Thyroid gland (tissue), 4 donors: ENCODE results near the gene PHF13. TPM values are rescaled to one million over a fixed set of nuclear protein-coding genes. Genes with fewer than 3 reads are reported as not detected.

ENCODE experiments used
- DNase-seq, 2 donors: peaks; one replicate each; pipeline ENCODE4 v3.0.0-alpha.2; 2019
- H3K27ac ChIP-seq, 3 donors: fragments of 200-600 bp; sonication (generic); 1 replicate in 2 of 3; 2 replicates in 1 of 3; pipeline ENCODE4 v1.5.1; 2016 to 2019; ENCODE audit warnings: mild to moderate bottlenecking in 1 of 3, moderate library complexity in 1 of 3
- H3K27me3 ChIP-seq: fragments of 200-600 bp; sonication (generic); one replicate; pipeline ENCODE4 v1.5.1; 2019
- H3K36me3 ChIP-seq, 2 donors: fragments of 200-600 bp; sonication (generic); one replicate each; pipeline ENCODE4 v1.5.1; 2016 to 2019
- H3K4me1 ChIP-seq, 2 donors: fragments of 200-600 bp; sonication (generic); one replicate each; pipeline ENCODE4 v1.5.1; 2017 to 2019
- H3K4me3 ChIP-seq, 3 donors: fragments of 200-600 bp; sonication (generic); replicated peaks in 1 of 3; 1 replicate in 2 of 3; 2 replicates in 1 of 3; pipeline ENCODE4 v1.5.1; 2016; ENCODE audit warnings: mild to moderate bottlenecking in 1 of 3
- H3K9me3 ChIP-seq: fragments of 200-600 bp; sonication (generic); one replicate; pipeline ENCODE4 v1.5.1; 2017
- CTCF ChIP-seq, 6 experiments: fragments of 200-600 bp in 3 of 6; fragments of 450-650 bp in 3 of 6; sonication (generic) in 3 of 6; IDR thresholded peaks; one replicate each; pipeline ENCODE4 v1.5.1; 2016 to 2019; ENCODE audit warnings: antibody characterized with exemption in 6 of 6, mild to moderate bottlenecking in 2 of 6, inconsistent platforms in 1 of 6, moderate library complexity in 1 of 6
- POLR2A ChIP-seq, 2 donors: fragments of 450-650 bp; IDR thresholded peaks; one replicate each; pipeline ENCODE4 v1.6.1; 2017; ENCODE audit warnings: antibody characterized with exemption in 2 of 2, mild to moderate bottlenecking in 2 of 2, moderate library complexity in 1 of 2
- WGBS, 2 donors: methylation state at CpG; one replicate each; pipeline ENCODE4 v1.1.5; 2017; 5-methylcytosine and 5-hydroxymethylcytosine counted together
- intact Hi-C: fragments of 100-400 bp; cut with DNase I; formaldehyde crosslinking; loops from one replicate; pipeline ENCODE4 v1.15.1; 2023
- total RNA-seq, 4 donors: library from RNA; depleted of rRNA; stranded (reverse); fragments of >200 nt; gene quantifications; one replicate each; pipeline ENCODE4 v1.2.3, GENCODE V29; 2016

The PHF13 gene
- total RNA-seq, 4 donors from 2014 or later: 7.8 to 14.1 (median 9.5) TPM

GRCh38 chr1:6579374-6580118, 34.0 kb upstream of the PHF13 start, which contains the start of gene ZBTB48:
Gene ZBTB48, plus strand, starts transcription at chr1:6579994. Its CDS starts 616 bp downstream, at chr1:6580610.
- intact Hi-C loops: no loop called here
- WGBS, 2 donors: 12 to 70% methylated on average over 6 to 45 of the region's 58 CpGs
- TF ChIP-seq CTCF (IDR thresholded peaks at IDR 0.05) (no peak), POLR2A (IDR thresholded peaks at IDR 0.05) (peak; percentile 84 to 97)

GRCh38 chr1:6580119-6580592, 33.4 kb upstream of the PHF13 start:
- intact Hi-C loops: no loop called here
- Histone ChIP-seq H3K27me3 (no peaks in the 10 kb centered on the region), H3K9me3 (no peaks in the 10 kb centered on the region), H3K4me1 (peaks cover 14 to 23% of the 10 kb centered on the region in 2 donors), H3K36me3 (no peaks in the 10 kb centered on the region), H3K4me3 (peak overlapping the region; percentile 85 to 95 (median 90)), H3K27ac (peak overlapping the region; percentile 66 to 86 (median 69))
- no peak for DNase-seq
- WGBS, 2 donors: 0 to 2% methylated on average over 16 to 21 of the region's 30 CpGs
- no peak for TF ChIP-seq POLR2A (IDR thresholded peaks at IDR 0.05)
- no peak for TF ChIP-seq CTCF (IDR thresholded peaks at IDR 0.05)

More at GRCh38 chr1:6579374-6580118, 34.0 kb upstream of the PHF13 start, which contains the start of gene ZBTB48:
- Histone ChIP-seq H3K4me1 (peaks cover 14 to 23% of the 10 kb centered on the region in 2 donors), H3K27me3 (no peaks in the 10 kb centered on the region), H3K4me3 (peak within 1 kb of the TSS; percentile 85 to 95 (median 90)), H3K9me3 (no peaks in the 10 kb centered on the region), H3K36me3 (no peaks in the 10 kb centered on the region), H3K27ac (peak within 1 kb of the TSS; percentile 69 to 86 (median 86))
- peak; percentile 99 to 100 for DNase-seq

GRCh38 chr1:6580593-6581409, 32.7 kb upstream of the PHF13 start:
- WGBS, 2 donors: 30 to 46% methylated on average over 9 to 19 of the region's 19 CpGs
- DNase-seq: no peak
- intact Hi-C loops: no loop called here
- no peaks in the 10 kb centered on the region for H3K9me3 ChIP-seq
- peaks cover 21 to 29% of the 10 kb centered on the region in 2 donors for H3K4me1 ChIP-seq
- TF ChIP-seq CTCF (IDR thresholded peaks at IDR 0.05) (no peak), POLR2A (IDR thresholded peaks at IDR 0.05) (no peak)
- peak overlapping the region; percentile 85 to 95 (median 90) for H3K4me3 ChIP-seq
- no peaks in the 10 kb centered on the region for H3K27me3 ChIP-seq
- peak overlapping the region; percentile 66 to 86 (median 69) for H3K27ac ChIP-seq
- no peaks in the 10 kb centered on the region for H3K36me3 ChIP-seq

- H3K27me3 ChIP-seq: no peaks in the 10 kb centered on the region
- H3K4me3 ChIP-seq: no peak overlapping the region
- H3K27ac ChIP-seq: no peak overlapping the region
- peaks cover 25 to 32% of the 10 kb centered on the region in 2 donors for H3K4me1 ChIP-seq
- intact Hi-C loops: no loop called here
- no peaks in the 10 kb centered on the region for H3K9me3 ChIP-seq
- H3K36me3 ChIP-seq: no peaks in the 10 kb centered on the region
- DNase-seq: no peak
- TF ChIP-seq CTCF (IDR thresholded peaks at IDR 0.05): no peak
- no peak for TF ChIP-seq POLR2A (IDR thresholded peaks at IDR 0.05)
- 75 to 83% methylated on average over 10 of the region's 10 CpGs for WGBS, 2 donors
Observed at GRCh38 chr1:6581561-6582305, 31.8 kb upstream of the PHF13 start.
